HG02610 (cell line): ENCODE measurements around the gene GARIN1A.
"Not testable (repeated sequence)": the region's sequence is repeated elsewhere in the genome, so short reads cannot be mapped to it uniquely, and the experiment has no call there.

Source experiments
- ATAC-seq: cut with Tn5 transposase; IDR thresholded peaks from one replicate; pipeline ENCODE4 v1.9.1; 2021; ENCODE audit warnings: mild to moderate bottlenecking, moderate library complexity; ENCODE audit not compliant: unreplicated experiment

The GARIN1A gene

DNA sequence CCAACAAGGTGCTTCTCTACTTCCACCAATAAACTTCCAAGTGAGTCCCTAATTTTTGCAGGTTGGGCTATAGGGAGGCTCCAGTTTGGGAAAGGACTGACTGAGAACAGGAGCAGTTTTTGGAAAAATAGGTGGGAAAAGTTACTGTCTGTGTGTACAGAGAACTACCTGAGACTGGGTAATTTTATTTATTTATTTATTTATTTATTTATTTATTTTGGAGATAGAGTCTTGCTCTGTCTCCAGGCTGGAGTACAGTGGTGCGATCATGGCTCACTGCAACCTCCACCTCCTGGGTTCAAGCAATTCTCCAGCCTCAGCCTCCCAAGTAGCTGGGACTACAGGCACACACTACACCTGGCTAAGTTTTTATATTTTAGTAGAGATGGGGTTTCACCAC is 11.2 kb downstream of the GARIN1A start:
- not testable (repeated sequence) for ATAC-seq

DNA sequence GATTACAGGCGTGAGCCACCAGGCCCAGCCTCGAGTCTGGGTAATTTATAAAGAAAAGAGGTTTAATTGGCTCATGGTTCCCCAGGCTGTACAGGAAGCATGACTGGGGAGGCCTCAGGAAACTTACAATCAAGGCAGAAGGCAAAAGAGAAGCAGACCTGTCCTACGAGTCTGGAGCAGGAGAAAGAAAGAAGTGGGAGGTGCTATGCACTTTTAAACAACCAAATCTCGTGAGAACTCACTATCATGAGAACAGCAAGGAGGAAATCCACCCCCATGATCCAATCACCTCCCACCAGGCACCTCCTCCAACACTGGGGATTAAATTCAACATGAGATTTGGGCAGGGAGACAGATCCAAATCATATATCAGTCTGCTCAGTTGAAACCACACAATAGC is 11.6 kb downstream of the GARIN1A start:
- not testable (repeated sequence) for ATAC-seq

DNA sequence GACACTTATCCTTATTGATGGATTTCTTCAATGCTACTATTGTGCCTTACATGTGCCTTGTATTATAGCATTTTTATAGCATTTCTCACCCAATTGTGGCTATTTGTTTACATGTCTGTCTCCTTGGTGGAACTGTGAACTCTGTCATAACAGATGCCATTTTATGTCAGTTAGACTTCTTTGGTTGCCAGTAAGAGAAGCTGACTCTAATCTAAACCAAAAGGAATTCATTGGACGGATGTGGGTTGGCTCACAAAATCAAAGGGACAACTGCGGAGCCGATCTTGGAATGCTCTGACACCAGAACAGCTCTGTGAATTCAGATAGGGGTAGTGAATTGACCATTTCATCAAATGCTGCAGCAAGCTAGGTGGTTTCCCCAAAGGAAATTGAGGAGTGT is 15.0 kb downstream of the GARIN1A start:
- ATAC-seq, result no peak

DNA sequence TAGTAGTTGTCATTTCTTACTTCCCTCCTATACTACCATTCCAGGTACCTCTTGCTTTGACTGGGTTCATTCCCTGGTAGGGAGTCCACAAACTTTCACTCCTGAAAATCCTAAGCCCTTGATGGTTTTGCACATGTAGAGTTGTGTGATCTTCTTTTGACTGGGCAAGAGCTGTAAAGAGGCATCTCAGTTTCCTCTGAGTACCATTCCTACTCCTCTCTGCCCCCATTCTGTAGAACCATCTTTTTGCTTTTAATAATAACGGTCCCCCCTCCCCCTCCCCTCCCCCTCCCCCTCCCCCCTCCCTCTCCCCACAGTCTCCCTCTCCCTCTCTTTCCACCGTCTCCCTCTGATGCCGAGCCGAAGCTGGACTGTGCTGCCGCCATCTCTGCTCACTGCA is 16.4 kb downstream of the GARIN1A start:
- ATAC-seq, result no peak

DNA sequence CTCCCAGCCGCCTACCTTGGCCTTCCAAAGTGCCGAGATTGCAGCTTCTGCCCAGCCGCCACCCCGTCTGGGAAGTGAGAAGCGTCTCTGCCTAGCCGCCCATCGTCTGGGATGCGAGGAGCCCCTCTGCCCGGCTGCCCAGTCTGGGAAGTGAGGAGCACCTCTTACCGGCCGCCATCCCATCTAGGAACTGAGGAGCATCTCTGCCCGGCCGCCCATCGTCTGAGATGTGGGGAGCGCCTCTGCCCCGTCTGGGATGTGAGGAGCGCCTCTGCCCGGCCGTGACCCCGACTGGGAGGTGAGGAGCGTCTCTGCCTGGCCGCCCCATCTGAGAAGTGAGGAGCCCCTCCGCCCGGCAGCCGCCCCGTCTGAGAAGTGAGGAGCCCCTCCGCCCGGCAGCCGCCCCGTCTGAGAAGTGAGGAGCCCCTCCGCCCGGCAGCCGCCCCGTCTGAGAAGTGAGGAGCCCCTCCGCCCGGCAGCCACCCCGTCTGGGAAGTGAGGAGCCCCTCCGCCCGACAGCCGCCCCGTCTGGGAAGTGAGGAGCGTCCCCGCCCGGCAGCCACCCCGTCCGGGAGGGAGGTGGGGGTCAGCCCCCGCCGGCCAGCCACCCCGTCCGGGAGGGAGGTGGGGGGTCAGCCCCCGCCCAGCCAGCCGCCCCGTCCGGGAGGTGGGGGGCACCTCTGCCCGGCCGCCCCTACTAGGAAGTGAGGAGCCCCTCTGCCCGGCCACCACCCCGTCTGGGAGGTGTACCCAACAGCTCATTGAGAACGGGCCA is 17.3 kb downstream of the GARIN1A start:
- ATAC-seq, result not testable (repeated sequence)

DNA sequence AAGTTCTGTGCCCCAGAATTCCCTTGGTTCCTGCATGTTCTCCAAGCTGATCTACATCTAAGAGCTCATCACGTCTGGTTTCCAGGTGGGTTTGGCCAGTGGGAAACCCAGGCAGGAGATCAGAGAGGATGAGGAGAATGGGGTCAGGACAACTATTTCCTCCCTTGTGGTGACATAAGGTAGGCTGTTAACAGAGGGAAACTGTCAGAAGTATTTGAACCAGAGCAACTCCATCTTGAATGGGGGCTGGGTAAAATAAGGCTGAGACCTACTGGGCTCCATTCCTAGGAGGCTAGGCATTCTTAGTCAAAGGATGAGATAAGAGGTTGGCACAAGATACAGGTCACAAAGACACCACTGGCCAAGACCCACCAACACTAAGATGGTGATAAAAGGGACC is 19.1 kb downstream of the GARIN1A start:
- no peak for ATAC-seq

DNA sequence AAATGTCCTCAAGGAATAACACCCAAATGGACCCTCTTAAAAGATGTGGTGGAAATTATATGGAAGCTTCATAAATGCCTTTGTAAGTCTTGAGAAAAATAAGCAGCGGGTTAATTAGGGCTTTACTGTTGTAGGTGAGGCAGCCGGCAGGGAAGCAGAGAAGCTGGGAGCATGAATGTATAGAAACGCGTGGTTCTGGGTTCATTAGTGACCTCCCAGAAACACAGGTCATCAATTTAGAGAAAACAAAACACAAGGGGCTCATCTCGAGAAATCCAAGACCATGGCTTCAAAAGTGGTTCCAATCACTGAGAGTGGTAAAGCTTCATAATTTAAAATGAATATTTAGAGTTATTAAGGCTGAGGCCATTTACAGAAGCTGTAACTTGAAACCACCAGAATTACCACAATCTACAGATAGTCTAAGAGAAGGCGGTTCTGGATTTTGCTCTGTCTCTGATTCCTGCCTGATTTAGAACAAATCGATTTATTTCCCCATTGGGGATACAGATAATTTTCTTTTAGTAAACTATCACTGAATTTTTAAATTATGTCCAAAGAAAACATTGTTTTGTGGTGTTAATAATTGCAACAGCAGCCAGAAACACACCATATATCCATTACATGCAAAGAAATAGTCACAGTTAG is 20.7 kb downstream of the GARIN1A start:
- no peak for ATAC-seq

DNA sequence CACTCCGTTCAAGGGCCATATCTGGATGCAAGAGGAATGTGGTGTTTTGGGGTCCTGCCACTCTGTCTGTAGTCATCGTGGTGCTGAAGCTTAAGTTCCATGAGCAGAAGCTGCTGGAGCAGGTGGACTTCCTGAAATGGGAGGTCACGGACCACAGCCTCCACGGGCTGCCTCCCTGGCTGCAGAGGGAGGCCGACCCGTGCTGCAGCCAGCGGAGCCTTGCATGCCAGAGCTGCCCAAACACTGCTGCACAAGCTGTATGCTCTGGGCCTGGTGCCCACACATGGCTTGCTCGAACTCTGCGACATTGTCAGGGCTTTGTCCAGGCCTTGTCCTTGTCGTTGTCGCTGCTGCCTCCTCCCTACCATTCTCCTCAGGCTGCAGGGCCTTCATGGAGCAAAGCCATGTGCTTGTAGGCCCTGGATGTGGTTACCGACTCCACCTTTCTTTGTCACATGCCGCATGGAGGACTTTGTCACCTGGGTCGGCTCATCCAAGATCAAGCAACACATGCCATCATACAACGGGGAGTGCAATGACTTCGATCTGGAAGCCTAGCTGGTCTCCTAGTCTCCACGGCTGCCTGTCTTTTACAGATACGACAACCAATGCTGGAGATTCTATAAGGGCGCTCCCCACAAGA is 21.4 kb downstream of the GARIN1A start:
- ATAC-seq, result no peak

DNA sequence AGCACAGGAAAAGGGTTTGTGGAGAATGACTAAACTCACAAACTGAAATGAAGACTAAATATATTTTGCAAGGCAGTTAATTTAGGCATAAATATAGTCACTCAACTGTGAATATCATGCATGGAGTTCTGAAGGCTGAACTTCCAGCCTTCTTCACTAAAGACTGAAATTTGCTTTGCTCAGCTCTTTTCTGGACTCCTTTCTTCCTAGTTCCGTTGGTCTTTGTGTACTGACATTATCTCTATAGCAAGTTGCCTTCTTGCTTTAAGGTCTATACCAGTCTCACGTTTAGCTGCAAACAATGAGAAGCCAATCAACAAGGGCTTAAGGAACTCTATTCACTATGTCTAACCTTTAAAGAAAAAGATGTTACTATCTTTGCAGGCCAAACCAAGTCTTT is 22.6 kb downstream of the GARIN1A start:
- no peak for ATAC-seq

DNA sequence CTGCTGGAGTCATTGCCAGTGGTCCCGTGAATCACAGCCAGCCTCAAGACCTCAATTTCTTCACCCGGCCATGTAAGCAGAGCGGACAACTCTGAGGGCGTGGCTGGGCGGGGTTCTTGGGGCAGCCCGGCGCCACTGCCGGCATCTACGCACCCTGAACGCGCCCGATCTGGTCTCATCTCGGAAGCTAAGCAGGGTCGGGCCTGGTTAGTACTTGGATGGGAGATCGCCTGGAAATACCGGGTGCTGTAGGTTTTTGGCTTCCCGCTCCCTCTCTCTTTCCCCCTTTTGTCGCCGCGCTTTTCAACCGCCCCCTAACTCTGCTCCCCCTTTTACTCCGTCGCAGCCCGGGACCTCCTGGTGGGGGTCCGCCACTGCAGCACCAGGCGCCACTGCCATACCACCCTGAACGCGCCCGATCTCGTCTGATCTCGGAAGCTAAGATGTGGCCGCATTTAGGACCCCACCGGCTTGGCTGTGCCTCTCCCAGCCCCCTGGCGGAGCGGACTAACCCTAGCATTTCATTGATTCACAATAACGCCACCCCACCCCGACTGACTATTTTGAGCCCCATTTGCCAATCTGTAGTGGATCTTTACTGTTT is 25.3 kb downstream of the GARIN1A start:
- no peak for ATAC-seq

DNA sequence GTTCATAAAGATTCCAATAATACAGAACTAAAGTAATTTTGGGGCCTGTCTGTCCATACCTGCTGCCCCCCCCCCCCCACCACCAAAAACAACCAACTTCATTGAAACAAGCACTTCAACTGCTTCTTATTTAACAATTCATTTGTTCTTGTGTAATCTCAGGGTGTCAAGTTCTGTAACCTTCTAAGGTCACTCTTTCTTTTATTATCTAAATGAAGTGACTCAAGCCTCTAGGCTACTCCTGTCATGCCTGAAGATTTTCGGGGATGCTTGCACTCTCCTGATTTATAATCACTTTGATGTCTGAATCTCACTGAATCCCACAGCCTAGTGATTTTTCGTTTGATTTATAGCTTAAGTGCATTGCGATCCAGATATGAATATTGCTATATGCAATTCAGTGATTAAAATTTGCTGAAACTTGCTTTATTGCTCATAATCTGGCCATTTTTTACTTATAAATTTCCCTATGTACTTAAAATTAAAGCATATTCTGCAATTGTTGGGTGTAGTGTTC is 27.2 kb downstream of the GARIN1A start:
- no peak for ATAC-seq

DNA sequence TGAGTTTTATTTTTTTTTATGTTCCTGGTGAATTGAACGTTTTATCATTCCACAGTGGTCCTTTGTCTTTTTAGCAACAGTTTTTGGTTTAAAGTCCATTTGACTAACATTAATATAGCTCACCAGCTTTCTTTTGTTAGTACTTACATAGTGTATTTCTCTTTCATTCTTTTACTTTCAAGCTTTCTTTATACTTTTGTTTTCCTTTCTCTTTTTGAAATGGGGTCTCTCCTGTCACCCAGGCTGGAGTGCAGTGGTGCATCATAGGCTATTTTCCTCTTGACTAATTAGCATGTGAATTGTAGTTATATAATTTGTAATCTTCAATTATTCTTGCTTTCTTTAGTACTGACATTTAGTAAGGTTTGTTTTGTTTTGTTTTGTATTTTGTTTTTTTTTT is 27.8 kb downstream of the GARIN1A start:
- no peak for ATAC-seq

DNA sequence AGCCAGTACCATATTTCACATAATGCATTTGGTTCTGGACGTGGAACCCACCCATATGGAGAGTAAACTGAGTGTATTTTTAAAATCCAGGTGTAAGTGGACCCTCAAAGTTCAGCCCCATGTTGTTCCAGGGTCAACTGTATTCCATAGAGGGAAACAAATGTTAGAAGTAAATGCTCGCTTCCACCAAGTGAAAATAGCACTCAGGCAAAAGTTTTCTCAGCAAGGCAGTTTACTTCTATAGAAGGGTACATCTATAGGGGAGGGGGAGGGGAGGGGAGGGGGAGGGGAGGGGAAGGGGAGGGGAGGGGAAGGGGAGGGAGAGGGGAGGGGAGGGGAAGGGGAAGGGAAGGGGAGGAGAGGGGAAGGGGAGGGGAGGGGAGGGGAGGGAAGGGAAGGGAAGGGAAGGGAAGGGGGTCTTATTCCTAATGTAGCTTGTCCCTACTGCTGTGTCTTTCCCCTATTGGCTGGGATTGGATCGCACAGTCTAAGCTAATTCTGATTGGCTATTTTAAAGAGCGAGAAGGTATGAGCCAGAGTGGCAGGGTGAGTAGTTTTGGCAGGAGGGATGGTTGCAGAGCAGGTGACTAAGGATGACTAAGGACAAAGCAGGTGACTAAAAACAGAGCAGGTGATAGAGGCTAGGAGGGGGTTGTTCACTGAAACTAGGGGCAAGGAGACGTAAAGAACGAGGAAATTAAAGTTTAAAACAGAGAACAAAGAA is 29.1 kb downstream of the GARIN1A start:
- ATAC-seq, result no peak

DNA sequence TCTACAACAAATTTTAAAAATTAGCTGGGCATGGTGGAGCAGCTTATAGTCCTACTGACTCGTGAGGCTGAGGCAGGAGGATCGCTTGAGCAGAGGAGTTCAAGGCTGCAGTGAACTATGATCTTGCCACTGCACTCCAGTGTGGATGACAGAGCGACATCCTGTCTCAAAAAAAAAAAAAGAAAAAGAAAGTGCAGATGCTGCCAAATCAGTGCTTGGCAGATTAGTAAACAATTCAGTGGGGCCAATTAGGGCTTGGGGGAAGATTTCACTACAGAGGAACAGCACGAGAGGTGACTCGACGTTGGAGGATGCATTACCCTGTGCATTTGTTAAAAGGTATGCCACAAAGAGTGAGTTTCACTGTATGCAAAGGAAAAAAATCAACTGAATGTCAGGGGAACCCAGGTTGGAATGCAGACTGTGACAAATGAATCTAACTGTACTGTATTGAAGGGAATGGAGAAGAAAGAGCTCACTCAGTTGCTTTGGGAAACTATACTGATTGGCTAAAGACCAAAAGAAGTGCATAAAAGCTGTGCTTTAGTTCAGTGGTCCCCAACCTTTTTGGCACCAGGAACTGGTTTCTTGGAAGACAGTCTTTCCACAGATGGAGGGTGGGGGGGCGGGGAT is 31.6 kb downstream of the GARIN1A start:
- ATAC-seq, result no peak

DNA sequence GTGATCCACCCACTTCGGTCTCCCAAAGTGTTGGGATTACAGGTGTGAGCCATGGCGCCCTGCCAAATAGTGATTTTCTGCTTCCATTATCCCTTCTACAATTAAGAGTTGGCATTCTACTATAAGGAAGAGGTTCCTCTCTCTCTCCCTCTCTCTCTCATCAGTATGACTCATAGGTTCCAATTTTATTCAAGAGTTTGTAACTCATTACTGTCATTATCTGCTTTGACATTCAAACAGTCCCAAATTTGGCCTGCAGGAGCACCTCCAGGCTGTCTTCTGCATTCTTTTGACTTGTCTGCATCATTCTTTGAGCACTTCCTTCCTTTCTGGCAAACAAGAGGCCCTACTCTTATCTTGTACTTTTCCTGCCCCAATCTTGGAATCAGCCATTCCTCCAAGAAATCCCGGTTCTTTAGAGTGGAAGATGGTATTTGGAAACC is 33.8 kb downstream of the GARIN1A start:
- ATAC-seq, result no peak

DNA sequence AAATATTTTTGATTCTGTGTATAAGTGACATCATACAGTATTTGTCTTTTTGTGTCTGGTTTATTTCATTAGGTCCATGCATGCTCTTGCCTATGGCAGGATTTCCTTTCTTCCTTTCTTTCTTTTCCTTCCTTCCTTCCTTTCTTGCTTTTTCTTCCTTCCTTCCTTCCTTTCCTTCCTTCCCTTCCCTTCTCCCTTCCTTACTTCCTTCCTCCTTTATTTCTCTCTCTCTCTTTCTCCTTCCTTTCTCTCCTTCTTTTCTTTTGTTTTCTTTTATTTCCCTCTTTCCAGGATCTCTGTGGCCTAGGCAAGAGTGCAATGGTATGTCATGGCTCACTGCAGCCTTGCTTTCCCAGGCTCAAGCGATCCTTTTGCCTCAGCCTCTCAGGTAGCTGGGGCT is 35.7 kb downstream of the GARIN1A start:
- ATAC-seq, result no peak

DNA sequence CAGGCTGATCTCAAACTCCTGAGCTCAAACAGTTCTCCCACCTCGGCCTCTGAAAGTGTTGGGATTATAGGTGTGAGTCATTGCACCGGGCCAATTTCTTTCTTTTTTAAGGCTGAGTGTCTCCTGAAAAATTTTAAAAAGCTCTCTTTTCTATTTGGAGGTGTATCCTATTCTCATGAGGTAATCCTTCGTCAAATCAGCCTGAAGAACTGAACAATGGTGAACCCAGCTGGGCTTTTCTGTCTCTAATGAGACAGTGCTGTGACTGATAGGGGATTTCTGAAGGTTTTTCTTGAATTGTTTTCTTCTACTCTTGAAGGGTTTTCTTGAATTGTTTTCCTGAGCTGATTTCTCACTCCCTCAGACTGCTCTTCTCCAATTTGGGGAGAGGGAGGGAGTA is 36.1 kb downstream of the GARIN1A start:
- no peak for ATAC-seq

DNA sequence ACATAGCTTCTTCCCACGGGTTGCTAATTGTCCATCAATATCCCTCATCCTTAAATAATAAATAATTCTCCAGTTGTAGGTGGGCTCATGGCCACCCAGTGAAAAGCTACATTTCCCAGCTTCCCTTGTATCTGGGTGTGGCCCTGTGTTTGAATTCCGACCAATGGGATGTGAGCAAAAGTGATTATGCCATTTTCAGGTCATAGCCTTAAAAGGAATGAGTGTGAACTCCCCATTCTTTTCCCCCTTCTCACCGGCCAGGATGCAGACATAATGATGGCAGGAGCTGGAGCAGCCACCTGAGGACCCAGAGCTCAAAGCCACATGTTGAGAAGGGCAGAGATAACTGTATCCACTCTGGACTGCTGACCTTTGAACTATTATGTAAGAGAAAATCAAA is 36.7 kb downstream of the GARIN1A start:
- ATAC-seq, result no peak

DNA sequence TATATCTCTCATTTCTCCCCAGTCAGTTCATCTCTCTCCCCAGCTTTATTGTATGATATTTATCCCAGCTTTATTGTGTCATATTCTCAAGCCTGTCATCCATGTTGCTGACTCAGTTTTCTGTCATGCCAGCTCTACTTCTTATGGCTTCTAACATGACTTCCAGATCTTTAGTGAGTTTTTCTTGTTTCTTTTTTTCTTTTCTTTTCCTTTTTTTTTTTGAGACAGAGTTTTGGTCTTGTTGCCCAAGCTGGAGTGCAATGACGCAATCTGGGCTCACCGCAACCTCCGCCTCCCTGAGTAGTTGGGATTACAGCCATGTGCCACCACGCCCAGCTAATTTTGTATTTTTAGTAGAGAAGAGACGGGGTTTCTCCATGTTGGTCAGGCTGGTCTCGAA is 38.4 kb downstream of the GARIN1A start:
- ATAC-seq, result no peak

DNA sequence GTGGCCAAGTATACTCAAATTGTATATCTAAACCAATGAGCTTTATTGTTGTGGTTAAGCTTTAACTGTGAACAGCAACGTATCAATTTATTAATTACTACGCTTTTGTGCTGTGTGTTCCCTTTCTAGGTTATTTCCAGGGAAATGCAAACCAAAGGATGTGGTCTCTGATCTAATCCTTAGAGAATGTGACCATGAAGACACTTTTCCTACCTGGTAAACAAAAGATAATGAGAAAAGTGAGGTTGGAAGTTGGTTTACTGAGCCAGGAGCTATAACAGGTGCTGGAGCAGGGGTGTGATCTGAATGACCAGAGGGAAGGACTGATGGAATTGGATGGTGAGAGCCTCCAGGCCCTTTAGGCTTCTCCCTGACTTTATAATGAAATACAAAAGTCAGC is 41.7 kb downstream of the GARIN1A start:
- no peak for ATAC-seq
